OCI-LY7 (cell line): ENCODE data around the gene DCAF15.

Experiments used
- EZH2phosphoT487 ChIP-seq: fragments of 200-600 bp; sonication (generic); IDR thresholded peaks from 2 replicates; pipeline ENCODE4 v1.6.1; 2018; ENCODE audit warnings: low read depth, borderline replicate concordance, mild to moderate bottlenecking, mixed run types, antibody characterized with exemption, low read length, moderate library complexity, mixed read lengths
- TF ChIP-seq, protein P1 (sequence below): fragments of 200-600 bp; sonication (generic); conservative IDR thresholded peaks from 2 replicates; pipeline ENCODE4 v1.5.1; 2014; ENCODE audit warnings: mild to moderate bottlenecking, antibody characterized with exemption, low read length, moderate library complexity, mixed read lengths

DNA sequence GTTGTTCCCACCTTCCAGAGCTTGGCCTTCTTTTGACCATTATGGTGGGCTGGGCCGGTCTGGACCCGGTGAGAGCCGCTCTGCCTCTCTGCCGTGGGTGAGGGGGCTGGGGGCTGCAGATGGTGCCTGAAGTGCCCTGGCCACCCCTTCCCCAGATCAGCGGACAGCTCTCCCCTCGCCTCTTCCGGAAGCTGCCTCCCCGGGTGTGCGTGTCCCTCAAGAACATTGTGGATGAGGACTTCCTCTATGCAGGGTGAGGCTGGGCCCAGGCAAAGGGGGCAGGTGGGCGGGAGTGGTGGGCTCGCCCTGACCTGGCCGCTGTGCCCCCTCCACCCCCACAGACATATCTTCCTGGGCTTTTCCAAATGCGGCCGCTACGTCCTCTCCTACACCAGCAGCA is 1.9 kb downstream of the DCAF15 start:
- TF ChIP-seq, protein P1, sequence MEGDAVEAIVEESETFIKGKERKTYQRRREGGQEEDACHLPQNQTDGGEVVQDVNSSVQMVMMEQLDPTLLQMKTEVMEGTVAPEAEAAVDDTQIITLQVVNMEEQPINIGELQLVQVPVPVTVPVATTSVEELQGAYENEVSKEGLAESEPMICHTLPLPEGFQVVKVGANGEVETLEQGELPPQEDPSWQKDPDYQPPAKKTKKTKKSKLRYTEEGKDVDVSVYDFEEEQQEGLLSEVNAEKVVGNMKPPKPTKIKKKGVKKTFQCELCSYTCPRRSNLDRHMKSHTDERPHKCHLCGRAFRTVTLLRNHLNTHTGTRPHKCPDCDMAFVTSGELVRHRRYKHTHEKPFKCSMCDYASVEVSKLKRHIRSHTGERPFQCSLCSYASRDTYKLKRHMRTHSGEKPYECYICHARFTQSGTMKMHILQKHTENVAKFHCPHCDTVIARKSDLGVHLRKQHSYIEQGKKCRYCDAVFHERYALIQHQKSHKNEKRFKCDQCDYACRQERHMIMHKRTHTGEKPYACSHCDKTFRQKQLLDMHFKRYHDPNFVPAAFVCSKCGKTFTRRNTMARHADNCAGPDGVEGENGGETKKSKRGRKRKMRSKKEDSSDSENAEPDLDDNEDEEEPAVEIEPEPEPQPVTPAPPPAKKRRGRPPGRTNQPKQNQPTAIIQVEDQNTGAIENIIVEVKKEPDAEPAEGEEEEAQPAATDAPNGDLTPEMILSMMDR, result no peak
- no peak for TF ChIP-seq EZH2phosphoT487
